ENCODE data around the gene CMTM5. TPM values are rescaled to one million over a fixed set of nuclear protein-coding genes. Genes with fewer than 3 reads are reported as not detected.
"Not testable (repeated sequence)": the region's sequence is repeated elsewhere in the genome, so short reads cannot be mapped to it uniquely, and the experiment has no call there.

Gene CMTM5
- total and polyA plus RNA-seq, 2 donors (not counting 3 experiments of a cell fraction or from before 2014, with no cell fraction given): not detected

- Histone ChIP-seq H3K27ac (ENCODE audit: insufficient read depth, low read depth, low read length) (no peak overlapping the region), H3K9me1 (replicated peaks; ENCODE audit: control insufficient read depth, extremely low read depth, insufficient read depth, low read length) (no peaks in the 10 kb centered on the region), H3K9me3 (replicated peaks; ENCODE audit: control insufficient read depth, insufficient read depth, low read length) (no peaks in the 10 kb centered on the region), H3K79me2 (ENCODE audit: control insufficient read depth, insufficient read depth, low read length) (no peaks in the 10 kb centered on the region), H3K4me2 (ENCODE audit: insufficient read depth, low read length) (no peak overlapping the region), H2AFZ (ENCODE audit: low read depth, low read length) (no peak overlapping the region), H3K4me3 (replicated peaks in 1 of 3; ENCODE audit: insufficient read depth in 1 of 3, low read depth in 1 of 3, low read length in 3 of 3) (no peak overlapping the region), H3K36me3 (ENCODE audit: control insufficient read depth in 2 of 2, extremely low read depth in 1 of 2, insufficient read depth in 2 of 2, low read length in 2 of 2) (no peaks in the 10 kb centered on the region), H3K9ac (replicated peaks; ENCODE audit: extremely low read depth, insufficient read depth, low read length) (no peak overlapping the region), H3K27me3 (ENCODE audit: control insufficient read depth in 2 of 2, insufficient read depth in 2 of 2, low read length in 2 of 2) (no peaks in the 10 kb centered on the region), H3K4me1 (ENCODE audit: control insufficient read depth, extremely low read depth, insufficient read depth, low read length) (no peaks in the 10 kb centered on the region), H4K20me1 (replicated peaks; ENCODE audit: control insufficient read depth, extremely low read depth, insufficient read depth, low read length) (no peaks in the 10 kb centered on the region)
- no TSS peak for BruUV-seq (replicated peaks)
- FAIRE-seq (no peak), DNase-seq (ENCODE audit: low read depth, low spot score) (no peak)
- dilution Hi-C loops (cut with MboI; ENCODE audit: extremely low pct_ligation_motif_present, low sequenced_read_pairs): no loop called here
- ChIA-PET CTCF (no interaction called here), POLR2A (no interaction called here)
- intact Hi-C loops (cut with micrococcal nuclease): no loop called here
- no peak for TF ChIP-seq GATA2 (IDR thresholded peaks at IDR 0.05; ENCODE audit: insufficient read depth, insufficient read length, low read depth, low read length)
- no peak for TF ChIP-seq MAX (IDR thresholded peaks at IDR 0.05; ENCODE audit: insufficient read depth, insufficient read length)
Measured at GRCh38 chr14:23415821-23416778, 39.3 kb downstream of the CMTM5 start.

- no peak for FAIRE-seq
- BruUV-seq (replicated peaks): no TSS peak
- Histone ChIP-seq H3K4me3 (replicated peaks in 1 of 3; ENCODE audit: insufficient read depth in 1 of 3, low read depth in 1 of 3, low read length in 3 of 3) (no peak overlapping the region), H3K27ac (ENCODE audit: insufficient read depth, low read depth, low read length) (no peak overlapping the region), H4K20me1 (replicated peaks; ENCODE audit: control insufficient read depth, extremely low read depth, insufficient read depth, low read length) (no peaks in the 10 kb centered on the region), H3K4me2 (ENCODE audit: insufficient read depth, low read length) (no peak overlapping the region), H3K4me1 (ENCODE audit: control insufficient read depth, extremely low read depth, insufficient read depth, low read length) (no peaks in the 10 kb centered on the region), H3K36me3 (ENCODE audit: control insufficient read depth in 2 of 2, extremely low read depth in 1 of 2, insufficient read depth in 2 of 2, low read length in 2 of 2) (no peaks in the 10 kb centered on the region), H3K79me2 (ENCODE audit: control insufficient read depth, insufficient read depth, low read length) (no peaks in the 10 kb centered on the region), H3K9ac (replicated peaks; ENCODE audit: extremely low read depth, insufficient read depth, low read length) (no peak overlapping the region), H3K27me3 (ENCODE audit: control insufficient read depth in 2 of 2, insufficient read depth in 2 of 2, low read length in 2 of 2) (no peaks in the 10 kb centered on the region), H3K9me3 (replicated peaks; ENCODE audit: control insufficient read depth, insufficient read depth, low read length) (no peaks in the 10 kb centered on the region), H2AFZ (ENCODE audit: low read depth, low read length) (no peak overlapping the region), H3K9me1 (replicated peaks; ENCODE audit: control insufficient read depth, extremely low read depth, insufficient read depth, low read length) (no peaks in the 10 kb centered on the region)
- DNase-seq (ENCODE audit: low read depth, low spot score): no peak
- CTCF ChIA-PET: no interaction called here
- POLR2A ChIA-PET: no interaction called here
- dilution Hi-C loops (cut with MboI; ENCODE audit: extremely low pct_ligation_motif_present, low sequenced_read_pairs): no loop called here
- intact Hi-C loops (cut with micrococcal nuclease): no loop called here
- no peak for TF ChIP-seq MYC (IDR thresholded peaks at IDR 0.05; ENCODE audit: low read depth, low read length)
- TF ChIP-seq JUN (IDR thresholded peaks at IDR 0.05; ENCODE audit: borderline replicate concordance, insufficient read depth, insufficient read length, low read depth): no peak
- TF ChIP-seq GATA2 (IDR thresholded peaks at IDR 0.05; ENCODE audit: insufficient read depth, insufficient read length, low read depth, low read length): no peak
- TF ChIP-seq MAX (IDR thresholded peaks at IDR 0.05; ENCODE audit: insufficient read depth, insufficient read length): no peak
- TF ChIP-seq CTCF (IDR thresholded peaks at IDR 0.05; ENCODE audit: extremely low read depth in 1 of 2, insufficient read depth in 1 of 2, low read depth in 1 of 2, low read length in 2 of 2): no peak
- no peak for TF ChIP-seq EZH2 (IDR thresholded peaks at IDR 0.05; ENCODE audit: borderline replicate concordance, low read depth, low read length, severe bottlenecking)
Measured at GRCh38 chr14:23416801-23417200, 40.0 kb downstream of the CMTM5 start.

GRCh38 chr14:23417269-23417668 lies 40.4 kb downstream of the CMTM5 start:
- CTCF ChIA-PET; H3K9me1 ChIP-seq (replicated peaks; ENCODE audit: control insufficient read depth, extremely low read depth, insufficient read depth, low read length); DNase-seq (ENCODE audit: low read depth, low spot score): not testable (repeated sequence)

More at GRCh38 chr14:23417269-23417668, 40.4 kb downstream of the CMTM5 start:
- BruUV-seq (replicated peaks); H3K27ac ChIP-seq (ENCODE audit: insufficient read depth, low read depth, low read length); H4K20me1 ChIP-seq (replicated peaks; ENCODE audit: control insufficient read depth, extremely low read depth, insufficient read depth, low read length); H2AFZ ChIP-seq (ENCODE audit: low read depth, low read length); dilution Hi-C loops (cut with MboI; ENCODE audit: extremely low pct_ligation_motif_present, low sequenced_read_pairs); H3K4me2 ChIP-seq (ENCODE audit: insufficient read depth, low read length); POLR2A ChIA-PET; FAIRE-seq; H3K9me3 ChIP-seq (replicated peaks; ENCODE audit: control insufficient read depth, insufficient read depth, low read length); H3K27me3 ChIP-seq (ENCODE audit: control insufficient read depth in 2 of 2, insufficient read depth in 2 of 2, low read length in 2 of 2); H3K4me3 ChIP-seq (replicated peaks in 1 of 3; ENCODE audit: insufficient read depth in 1 of 3, low read depth in 1 of 3, low read length in 3 of 3); H3K4me1 ChIP-seq (ENCODE audit: control insufficient read depth, extremely low read depth, insufficient read depth, low read length); intact Hi-C loops (cut with micrococcal nuclease); H3K36me3 ChIP-seq (ENCODE audit: control insufficient read depth in 2 of 2, extremely low read depth in 1 of 2, insufficient read depth in 2 of 2, low read length in 2 of 2); H3K9ac ChIP-seq (replicated peaks; ENCODE audit: extremely low read depth, insufficient read depth, low read length); H3K79me2 ChIP-seq (ENCODE audit: control insufficient read depth, insufficient read depth, low read length): not testable (repeated sequence)
